Occipital lobe (tissue), 2 donors: ENCODE results near the gene PLEKHG1. TPM values are rescaled to one million over a fixed set of nuclear protein-coding genes. Genes with fewer than 3 reads are reported as not detected.
A peak's percentile ranks its signal among the peaks of the same experiment; 100 is the strongest.

Experiments used
- DNase-seq: peaks from one replicate; lab custom pipeline; 2025; lab: John Stamatoyannopoulos, UW
- total RNA-seq: library from RNA; depleted of rRNA; stranded (reverse); fragments of >200 nt; gene quantifications from one replicate; pipeline ENCODE4 v1.2.3, GENCODE V29; 2014

Gene PLEKHG1
- total RNA-seq: 7.3 TPM

GRCh38 chr6:150599199-150600009 is at the start of gene PLEKHG1:
Gene PLEKHG1 (plus strand): TSS chr6:150599885. CDS start chr6:150733682, 133,797 bp downstream.
- peak; percentile 20 for DNase-seq

DNA sequence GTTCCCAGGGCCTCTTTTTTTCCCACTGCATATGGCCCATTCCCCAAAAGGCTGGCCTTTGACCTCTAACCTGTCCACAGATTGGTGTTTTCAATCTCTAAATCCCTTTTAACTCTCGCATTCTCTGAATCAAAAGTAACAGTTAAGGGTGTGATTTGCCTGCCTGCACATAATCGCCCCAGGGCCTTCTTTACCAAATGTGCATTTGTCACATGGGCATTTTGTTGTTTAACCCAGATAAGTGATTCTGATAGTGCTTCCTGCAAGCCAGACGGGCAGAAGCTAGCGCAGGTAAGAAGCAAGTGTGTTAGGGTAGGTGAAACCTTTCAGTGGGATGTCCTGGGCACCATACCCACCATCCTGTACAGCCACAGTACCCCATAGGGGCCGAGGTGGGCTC is 49.4 kb upstream of the PLEKHG1 start:
- no peak for DNase-seq

DNA sequence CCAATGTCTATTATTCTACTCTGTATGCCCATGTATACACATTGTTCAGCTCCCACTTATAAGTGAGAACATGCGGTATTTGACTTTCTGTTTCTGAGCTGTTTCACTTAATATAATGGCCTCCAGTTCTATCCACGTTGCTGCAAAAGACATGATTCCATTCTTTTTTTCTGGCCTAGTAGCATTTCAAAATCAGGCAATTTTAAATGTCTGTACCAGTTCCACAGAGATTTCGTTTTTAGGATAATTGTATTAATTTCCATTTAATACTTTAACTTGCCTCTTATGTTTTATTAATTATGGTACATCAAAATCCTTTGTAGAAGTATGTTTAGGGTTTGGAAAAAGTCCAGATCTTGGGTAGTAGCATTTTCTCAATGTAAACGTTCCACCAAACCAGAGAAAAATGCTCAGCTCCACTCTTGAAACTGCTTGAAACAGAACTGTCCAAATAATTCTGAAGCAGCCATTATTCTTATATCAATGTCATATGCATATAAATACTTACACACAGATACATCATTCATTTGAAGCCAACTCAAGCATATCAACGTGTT is 42.6 kb upstream of the PLEKHG1 start:
- no peak for DNase-seq

GRCh38 chr6:150560004-150560883 is 39.4 kb upstream of the PLEKHG1 start:
- no peak for DNase-seq

DNA sequence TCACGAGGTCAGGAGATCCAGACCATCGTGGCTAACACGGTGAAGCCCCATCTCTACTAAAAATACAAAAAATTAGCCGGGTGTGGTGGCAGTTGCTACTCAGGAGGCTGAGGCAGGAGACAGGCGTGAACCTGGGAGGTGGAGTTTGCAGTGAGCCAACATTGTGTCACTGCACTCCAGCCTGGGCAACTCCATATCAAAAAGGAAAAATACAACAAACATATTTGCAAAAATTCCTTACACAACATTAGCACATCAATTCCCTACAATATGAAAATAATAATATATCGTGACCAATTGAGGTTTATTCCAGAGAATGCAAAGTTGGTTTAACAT is 38.8 kb upstream of the PLEKHG1 start:
- DNase-seq: no peak

DNA sequence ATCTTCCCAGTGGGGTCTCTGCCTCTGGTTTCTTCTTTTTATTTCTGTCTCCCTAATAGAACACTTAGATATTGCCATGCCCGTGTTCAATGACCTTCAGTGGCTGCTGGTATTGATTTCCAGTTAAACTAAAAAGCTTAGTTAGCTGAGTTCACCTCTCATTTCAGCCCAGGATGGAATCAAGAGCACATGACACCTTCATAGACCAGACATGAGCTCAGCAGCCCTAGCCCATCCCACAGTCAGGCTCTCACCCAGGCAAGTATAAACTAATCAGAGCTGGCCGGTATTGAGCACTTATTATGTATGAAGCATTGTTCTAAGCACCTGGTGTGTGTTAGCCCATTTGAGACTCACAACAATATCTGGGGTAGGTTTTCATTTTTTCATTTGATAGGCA is 33.7 kb upstream of the PLEKHG1 start:
- DNase-seq: no peak

- no peak for DNase-seq
Measured at GRCh38 chr6:150566486-150566885, 33.2 kb upstream of the PLEKHG1 start.

GRCh38 chr6:150567380-150567779 is 32.3 kb upstream of the PLEKHG1 start:
- no peak for DNase-seq

GRCh38 chr6:150567823-150568383 is 31.8 kb upstream of the PLEKHG1 start:
- DNase-seq: peak; percentile 20

- no peak for DNase-seq
Measured at GRCh38 chr6:150568560-150568959, 31.1 kb upstream of the PLEKHG1 start.

DNA sequence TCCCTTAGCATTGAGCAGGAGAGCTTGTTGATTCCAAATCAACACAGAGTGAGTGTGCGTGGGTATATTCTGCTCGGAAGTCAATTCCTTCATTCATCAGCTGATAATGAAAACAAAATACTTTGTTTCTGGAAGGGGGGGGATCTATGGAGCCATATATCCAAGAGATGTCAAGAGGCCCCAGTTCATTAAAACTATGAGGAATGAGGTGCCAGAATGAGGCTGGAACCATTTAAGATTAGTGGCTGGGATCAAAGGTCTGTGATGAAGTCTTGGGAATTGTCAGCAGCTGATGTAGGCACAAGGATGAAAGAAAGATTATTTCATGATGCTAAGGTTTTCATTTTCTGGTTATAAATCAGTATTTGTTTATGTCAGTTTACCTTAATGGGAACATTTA is 30.5 kb upstream of the PLEKHG1 start:
- DNase-seq: no peak

GRCh38 chr6:150573041-150573681 is 26.5 kb upstream of the PLEKHG1 start:
- no peak for DNase-seq

DNA sequence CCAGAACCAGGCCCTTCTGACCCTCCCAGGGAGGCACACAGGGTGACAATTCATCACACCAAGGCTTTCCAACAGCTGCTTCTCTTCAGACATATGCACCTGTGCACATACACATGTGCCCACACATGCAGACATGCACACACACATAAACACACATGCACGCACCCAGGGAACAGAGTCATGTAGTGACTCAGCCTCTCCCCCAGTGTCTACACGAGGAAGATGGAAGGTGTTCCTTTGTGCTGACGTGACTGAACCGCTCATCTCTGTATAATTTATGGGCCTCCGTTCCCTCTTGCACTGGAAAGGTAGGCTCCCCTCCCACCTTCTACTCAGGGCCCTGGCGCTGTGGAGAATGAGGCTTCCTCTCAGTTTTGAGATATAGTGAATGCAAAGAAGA is 23.8 kb upstream of the PLEKHG1 start:
- no peak for DNase-seq

- no peak for DNase-seq
Measured at GRCh38 chr6:150576651-150577226, 22.9 kb upstream of the PLEKHG1 start.

GRCh38 chr6:150579611-150580010 is 20.1 kb upstream of the PLEKHG1 start:
- peak; percentile 61 for DNase-seq

GRCh38 chr6:150580489-150580888 is 19.2 kb upstream of the PLEKHG1 start:
- DNase-seq: no peak

- no peak for DNase-seq
Measured at GRCh38 chr6:150584065-150584464, 15.6 kb upstream of the PLEKHG1 start.

- DNase-seq: no peak
Measured at GRCh38 chr6:150584596-150584995, 15.1 kb upstream of the PLEKHG1 start.

- DNase-seq: peak; percentile 56
Measured at GRCh38 chr6:150586850-150587359, 12.8 kb upstream of the PLEKHG1 start.

GRCh38 chr6:150587637-150588036 is 12.0 kb upstream of the PLEKHG1 start:
- DNase-seq: no peak
